ENCODE measurements around the gene PRL.

Gene PRL

DNA sequence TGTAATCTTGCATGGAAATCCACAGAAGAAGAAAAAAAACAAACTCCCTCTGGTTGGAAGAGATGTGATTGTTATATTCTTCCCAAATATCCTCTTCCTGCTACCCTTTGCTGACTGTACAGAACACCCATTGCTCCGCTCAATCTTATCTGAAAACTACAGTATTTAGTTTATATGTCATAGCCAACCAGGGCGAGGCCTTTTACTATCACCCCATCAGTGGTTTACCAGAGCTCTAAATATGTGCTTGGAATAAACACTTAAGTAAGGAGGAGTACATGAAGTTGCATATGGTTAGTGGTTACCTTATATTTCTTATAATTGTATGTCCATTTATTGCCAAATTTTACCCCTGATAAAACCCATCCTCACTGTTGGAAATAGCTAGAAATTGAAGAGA lies 12.2 kb downstream of the PRL start:
- no peak for DNase-seq (ENCODE audit: low read depth)
- no peak overlapping the region for H3K4me3 ChIP-seq (ENCODE audit: low read depth, low read length)
- TF ChIP-seq, protein P1, sequence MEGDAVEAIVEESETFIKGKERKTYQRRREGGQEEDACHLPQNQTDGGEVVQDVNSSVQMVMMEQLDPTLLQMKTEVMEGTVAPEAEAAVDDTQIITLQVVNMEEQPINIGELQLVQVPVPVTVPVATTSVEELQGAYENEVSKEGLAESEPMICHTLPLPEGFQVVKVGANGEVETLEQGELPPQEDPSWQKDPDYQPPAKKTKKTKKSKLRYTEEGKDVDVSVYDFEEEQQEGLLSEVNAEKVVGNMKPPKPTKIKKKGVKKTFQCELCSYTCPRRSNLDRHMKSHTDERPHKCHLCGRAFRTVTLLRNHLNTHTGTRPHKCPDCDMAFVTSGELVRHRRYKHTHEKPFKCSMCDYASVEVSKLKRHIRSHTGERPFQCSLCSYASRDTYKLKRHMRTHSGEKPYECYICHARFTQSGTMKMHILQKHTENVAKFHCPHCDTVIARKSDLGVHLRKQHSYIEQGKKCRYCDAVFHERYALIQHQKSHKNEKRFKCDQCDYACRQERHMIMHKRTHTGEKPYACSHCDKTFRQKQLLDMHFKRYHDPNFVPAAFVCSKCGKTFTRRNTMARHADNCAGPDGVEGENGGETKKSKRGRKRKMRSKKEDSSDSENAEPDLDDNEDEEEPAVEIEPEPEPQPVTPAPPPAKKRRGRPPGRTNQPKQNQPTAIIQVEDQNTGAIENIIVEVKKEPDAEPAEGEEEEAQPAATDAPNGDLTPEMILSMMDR (IDR thresholded peaks at IDR 0.05; ENCODE audit: insufficient read depth, low read depth, low read length, missing control alignments), result no peak

DNA sequence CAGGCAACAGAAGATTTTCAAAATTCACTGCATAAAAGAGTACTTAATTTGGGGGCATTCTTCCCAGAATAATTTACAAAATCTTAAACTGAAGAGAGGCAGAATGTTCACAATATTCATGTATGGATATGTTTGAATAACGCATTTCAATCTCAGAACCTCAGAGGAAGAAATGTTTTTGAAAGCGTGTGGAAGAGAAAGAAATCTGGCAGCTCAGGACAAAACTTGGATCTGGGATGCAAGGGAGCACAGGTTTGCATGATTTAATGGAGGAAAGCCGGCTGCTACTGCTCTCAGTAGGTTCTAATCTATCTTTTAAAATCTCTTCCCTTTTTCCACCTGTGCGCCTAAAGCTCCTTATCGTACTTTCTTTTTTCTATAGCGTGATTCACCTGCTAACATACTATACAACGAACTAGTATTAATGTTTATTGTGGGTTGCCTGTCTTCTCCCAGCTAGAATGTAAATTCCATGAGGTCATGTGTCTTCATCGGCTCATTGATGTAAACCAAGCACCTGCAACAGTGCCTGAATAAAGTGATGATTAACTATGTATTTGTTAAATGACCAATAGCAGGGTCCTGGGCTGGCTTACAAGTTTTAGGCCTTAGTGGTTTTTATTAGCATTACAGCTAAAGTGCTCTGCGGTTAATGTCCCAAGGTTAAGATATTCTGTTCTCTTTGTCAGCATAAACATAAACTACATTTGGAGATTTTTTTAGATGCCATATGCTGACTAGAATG lies 15.3 kb downstream of the PRL start:
- DNase-seq (ENCODE audit: low read depth), result no peak
- TF ChIP-seq, protein P1 (IDR thresholded peaks at IDR 0.05; ENCODE audit: insufficient read depth, low read depth, low read length, missing control alignments), result no peak
- no peak overlapping the region for H3K4me3 ChIP-seq (ENCODE audit: low read depth, low read length)

DNA sequence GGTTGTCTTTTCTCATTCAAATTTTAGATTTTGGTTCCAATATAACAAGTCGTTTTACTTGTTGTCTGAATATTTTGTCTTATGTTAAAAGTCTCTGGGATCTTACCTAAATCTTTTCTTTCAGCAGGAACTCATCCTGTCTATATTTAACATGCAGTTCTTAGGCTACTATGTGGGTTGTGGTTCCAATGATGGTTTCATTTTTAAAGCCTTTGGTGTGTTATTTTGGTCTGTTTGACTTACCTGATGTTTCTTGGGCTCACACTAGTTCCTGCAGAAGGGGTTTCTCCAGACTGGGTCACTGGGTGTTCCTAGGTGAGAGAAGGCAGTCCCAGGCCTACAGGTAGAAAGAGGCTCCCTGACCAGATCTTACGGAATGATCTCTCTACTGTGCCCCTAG lies 17.4 kb downstream of the PRL start:
- H3K4me3 ChIP-seq (ENCODE audit: low read depth, low read length), result no peak overlapping the region
- DNase-seq (ENCODE audit: low read depth), result peak; percentile 32
- TF ChIP-seq, protein P1 (IDR thresholded peaks at IDR 0.05; ENCODE audit: insufficient read depth, low read depth, low read length, missing control alignments), result no peak

DNA sequence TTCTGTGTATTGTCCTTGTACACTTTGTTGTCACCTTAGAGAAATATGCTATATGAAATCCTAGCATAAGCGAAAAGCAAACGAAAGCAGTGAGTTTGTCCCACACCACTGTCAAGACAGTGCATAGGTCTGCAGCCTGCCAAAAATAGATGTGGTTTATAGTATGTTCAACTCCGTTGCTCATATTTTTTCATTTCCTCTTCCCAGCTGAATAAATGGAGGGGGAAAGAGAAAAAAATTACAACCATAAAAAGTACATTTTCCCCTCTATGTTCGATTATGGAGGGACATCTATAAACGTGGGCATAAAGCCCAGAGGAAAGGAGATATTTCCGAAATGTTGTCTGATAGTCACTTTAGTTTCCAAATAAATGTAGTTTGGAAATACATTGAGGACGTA lies 25.8 kb downstream of the PRL start:
- TF ChIP-seq, protein P1 (IDR thresholded peaks at IDR 0.05; ENCODE audit: insufficient read depth, low read depth, low read length, missing control alignments), result no peak
- peak; percentile 69 for DNase-seq (ENCODE audit: low read depth)
- H3K4me3 ChIP-seq (ENCODE audit: low read depth, low read length), result no peak overlapping the region

DNA sequence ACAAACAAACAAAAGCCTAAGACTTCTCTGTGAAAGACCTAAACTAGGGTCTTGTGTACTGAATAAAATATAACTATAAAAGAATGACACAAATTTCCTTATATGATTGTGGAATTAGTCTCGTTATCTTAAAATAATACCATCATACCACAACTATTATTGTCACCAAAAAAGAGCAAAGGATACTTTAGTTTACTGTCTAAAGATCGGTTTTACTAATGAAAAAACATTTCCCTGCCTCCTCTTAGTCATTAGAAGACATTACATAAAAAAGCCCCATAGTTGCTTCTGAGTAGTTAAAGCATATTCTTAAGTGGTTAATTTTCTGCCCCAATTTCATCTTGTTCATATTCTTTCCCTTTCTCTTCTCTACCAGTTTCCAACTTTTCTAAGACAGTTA lies 33.1 kb downstream of the PRL start:
- no peak overlapping the region for H3K4me3 ChIP-seq (ENCODE audit: low read depth, low read length)
- DNase-seq (ENCODE audit: low read depth), result no peak
- TF ChIP-seq, protein P1 (IDR thresholded peaks at IDR 0.05; ENCODE audit: insufficient read depth, low read depth, low read length, missing control alignments), result no peak

DNA sequence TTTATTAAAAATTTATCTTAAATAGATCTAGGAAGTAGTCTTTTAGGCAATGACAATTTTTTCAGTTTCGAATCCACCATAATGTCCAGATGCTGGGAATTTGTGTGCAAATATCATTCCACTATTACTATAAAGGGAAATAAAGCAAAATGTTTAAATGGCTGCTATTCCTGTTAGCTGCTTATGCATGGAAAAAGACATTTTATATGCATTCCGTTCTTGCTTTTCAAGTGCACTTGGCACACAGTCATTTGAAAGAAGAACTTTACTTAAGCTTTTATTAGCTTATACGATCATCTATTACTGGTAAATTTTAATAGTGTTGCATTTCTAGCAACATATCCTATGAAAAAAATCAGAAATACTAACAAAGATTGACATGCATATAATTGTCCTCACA lies 42.0 kb downstream of the PRL start:
- DNase-seq (ENCODE audit: low read depth), result no peak
- TF ChIP-seq, protein P1 (IDR thresholded peaks at IDR 0.05; ENCODE audit: insufficient read depth, low read depth, low read length, missing control alignments), result no peak

More for the DNA sequence above, 42.0 kb downstream of the PRL start:
- H3K4me3 ChIP-seq (ENCODE audit: low read depth, low read length), result no peak overlapping the region

Data from GM12865 (cell line).